Dermis lymphatic vessel endothelial cell (primary cell): Measurements from ENCODE around the gene PAK1. TPM values are rescaled to one million over a fixed set of nuclear protein-coding genes. Genes with fewer than 3 reads are reported as not detected.

ENCODE experiments used
- total RNA-seq: library from RNA; depleted of rRNA; stranded (reverse); fragments of >200 nt; gene quantifications from 2 replicates; pipeline ENCODE4 v1.2.1, GENCODE V29; 2014

Gene PAK1
- total RNA-seq = 0.17 and 0.65 TPM in 2 replicates

DNA sequence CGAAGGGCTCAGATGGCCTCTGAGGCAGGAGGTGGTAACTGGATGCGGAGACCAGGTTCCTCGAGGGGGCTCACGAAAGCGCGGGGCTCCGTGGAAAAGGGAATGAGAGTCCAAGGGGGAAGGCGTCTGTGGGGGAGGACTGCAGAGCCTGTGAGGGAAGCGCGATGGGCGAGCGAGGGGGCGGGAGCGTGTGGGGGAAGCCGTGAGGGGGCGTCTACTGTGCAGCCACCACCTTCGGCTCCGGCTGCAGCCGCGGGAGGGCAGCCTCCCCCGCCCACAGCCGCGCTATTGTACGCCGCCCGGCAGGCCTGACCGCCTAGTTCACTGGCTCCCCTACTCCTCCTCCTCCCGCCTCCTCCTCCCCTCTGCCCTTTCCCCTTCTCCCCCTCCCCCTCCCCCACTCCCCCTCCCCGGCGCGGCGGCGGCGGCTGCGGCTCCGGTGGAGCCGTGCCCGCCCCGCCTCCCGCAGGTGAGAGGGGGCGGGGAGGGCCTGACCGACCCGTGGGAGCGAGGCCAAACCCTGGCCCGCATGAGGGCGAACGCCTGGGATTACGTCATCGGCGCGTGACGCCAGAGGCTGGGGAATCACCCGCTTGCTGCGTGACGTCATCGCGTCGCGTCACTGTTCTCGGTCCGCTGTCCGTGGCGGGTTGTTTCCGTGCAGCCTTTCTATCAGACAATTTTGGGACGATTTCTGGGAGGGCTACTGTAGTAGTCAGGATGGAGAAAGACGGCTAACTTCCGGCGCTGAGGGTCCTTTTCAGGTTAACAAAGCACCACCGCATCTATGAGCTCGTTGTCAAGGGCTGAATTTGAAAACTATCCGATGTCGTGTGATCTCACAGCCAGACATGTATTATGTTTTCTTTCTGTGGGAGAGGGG is at the start of gene PAK1:
TSS of gene PAK1 (minus strand) at position 294 of the 883 bp plus-strand sequence. CDS start 81,574 bp downstream, outside the sequence.

DNA sequence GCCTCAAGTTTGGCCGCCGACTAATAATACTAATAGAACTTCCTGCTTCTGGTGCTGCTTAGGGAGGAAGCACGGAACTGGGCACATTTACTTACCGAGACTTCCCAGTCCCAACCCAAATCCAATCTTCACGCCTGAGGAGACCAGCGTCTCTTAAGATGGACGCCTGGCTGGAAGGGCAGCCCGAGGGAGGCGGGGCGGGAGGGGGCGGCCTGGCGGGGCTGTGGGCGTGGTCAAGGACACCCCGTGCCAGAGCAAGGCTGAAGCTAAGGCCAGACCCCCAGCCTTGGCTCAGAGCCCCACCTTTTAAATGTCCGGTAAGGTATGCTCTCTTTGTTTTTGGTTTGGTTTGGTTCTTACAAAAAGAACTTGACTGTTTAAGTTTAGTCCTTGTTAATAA is 172.4 kb downstream of the PAK1 start, which contains the start of gene GDPD4:
TSS of gene GDPD4 (minus strand) at position 177 of the 400 bp plus-strand sequence. CDS start 16,549 bp downstream, outside the sequence.

Other genes starting within 250 kb of the PAK1 start
- gene GDPD4, start 172.4 kb downstream of the PAK1 start, total RNA-seq = not detected in 2 replicates
- 0.11 and 0.17 TPM in 2 replicates for gene AQP11, start 115.9 kb upstream of the PAK1 start, total RNA-seq
- 95.7 and 167 TPM in 2 replicates for gene CLNS1A, start 163.7 kb upstream of the PAK1 start, total RNA-seq